ENCODE results near the gene EMILIN2.
"Not testable (repeated sequence)": the region's sequence is repeated elsewhere in the genome, so short reads cannot be mapped to it uniquely, and the experiment has no call there.

EMILIN2 gene

GRCh38 chr18:2857491-2858131, 10.8 kb downstream of the EMILIN2 start:
- no peaks in the 10 kb centered on the region for H3K36me3 ChIP-seq (ENCODE audit: control insufficient read depth, insufficient read depth, low read length)
- no peaks in the 10 kb centered on the region for H3K27me3 ChIP-seq (ENCODE audit: control insufficient read depth, insufficient read depth, low read length)
- no peak overlapping the region for H3K4me3 ChIP-seq (ENCODE audit: low read depth, low read length)
- H3K9ac ChIP-seq (ENCODE audit: low read depth, low read length), result no peak overlapping the region
- peaks cover 2% of the 10 kb centered on the region for H3K4me1 ChIP-seq (ENCODE audit: control insufficient read depth, insufficient read depth, low read length)
- H3K9me3 ChIP-seq (ENCODE audit: control insufficient read depth, insufficient read depth, low read length), result no peaks in the 10 kb centered on the region

GRCh38 chr18:2860397-2860796, 13.6 kb downstream of the EMILIN2 start:
- H3K27me3 ChIP-seq (ENCODE audit: control insufficient read depth, insufficient read depth, low read length); H3K4me3 ChIP-seq (ENCODE audit: low read depth, low read length); H3K9ac ChIP-seq (ENCODE audit: low read depth, low read length); H3K36me3 ChIP-seq (ENCODE audit: control insufficient read depth, insufficient read depth, low read length); H3K9me3 ChIP-seq (ENCODE audit: control insufficient read depth, insufficient read depth, low read length); H3K4me1 ChIP-seq (ENCODE audit: control insufficient read depth, insufficient read depth, low read length): not testable (repeated sequence)

- H3K36me3 ChIP-seq (ENCODE audit: control insufficient read depth, insufficient read depth, low read length); H3K4me1 ChIP-seq (ENCODE audit: control insufficient read depth, insufficient read depth, low read length); H3K9ac ChIP-seq (ENCODE audit: low read depth, low read length); H3K4me3 ChIP-seq (ENCODE audit: low read depth, low read length); H3K9me3 ChIP-seq (ENCODE audit: control insufficient read depth, insufficient read depth, low read length); H3K27me3 ChIP-seq (ENCODE audit: control insufficient read depth, insufficient read depth, low read length): not testable (repeated sequence)
Measured at GRCh38 chr18:2863997-2864396, 17.2 kb downstream of the EMILIN2 start.

GRCh38 chr18:2866465-2866864, 19.7 kb downstream of the EMILIN2 start:
- not testable (repeated sequence) for H3K27me3 ChIP-seq (ENCODE audit: control insufficient read depth, insufficient read depth, low read length); H3K36me3 ChIP-seq (ENCODE audit: control insufficient read depth, insufficient read depth, low read length); H3K4me3 ChIP-seq (ENCODE audit: low read depth, low read length); H3K9me3 ChIP-seq (ENCODE audit: control insufficient read depth, insufficient read depth, low read length); H3K4me1 ChIP-seq (ENCODE audit: control insufficient read depth, insufficient read depth, low read length); H3K9ac ChIP-seq (ENCODE audit: low read depth, low read length)

- H3K36me3 ChIP-seq (ENCODE audit: control insufficient read depth, insufficient read depth, low read length), result no peaks in the 10 kb centered on the region
Measured at GRCh38 chr18:2869207-2869606, 22.4 kb downstream of the EMILIN2 start.

GRCh38 chr18:2871111-2871720, 24.4 kb downstream of the EMILIN2 start:
- no peaks in the 10 kb centered on the region for H3K9me3 ChIP-seq (ENCODE audit: control insufficient read depth, insufficient read depth, low read length)
- no peaks in the 10 kb centered on the region for H3K4me1 ChIP-seq (ENCODE audit: control insufficient read depth, insufficient read depth, low read length)
- H3K27me3 ChIP-seq (ENCODE audit: control insufficient read depth, insufficient read depth, low read length), result no peaks in the 10 kb centered on the region
- no peak overlapping the region for H3K4me3 ChIP-seq (ENCODE audit: low read depth, low read length)
- no peak overlapping the region for H3K9ac ChIP-seq (ENCODE audit: low read depth, low read length)
- no peaks in the 10 kb centered on the region for H3K36me3 ChIP-seq (ENCODE audit: control insufficient read depth, insufficient read depth, low read length)

More at GRCh38 chr18:2869207-2869606, 22.4 kb downstream of the EMILIN2 start:
- H3K4me3 ChIP-seq (ENCODE audit: low read depth, low read length), result no peak overlapping the region
- no peaks in the 10 kb centered on the region for H3K4me1 ChIP-seq (ENCODE audit: control insufficient read depth, insufficient read depth, low read length)
- H3K9me3 ChIP-seq (ENCODE audit: control insufficient read depth, insufficient read depth, low read length), result no peaks in the 10 kb centered on the region
- H3K27me3 ChIP-seq (ENCODE audit: control insufficient read depth, insufficient read depth, low read length), result no peaks in the 10 kb centered on the region
- no peak overlapping the region for H3K9ac ChIP-seq (ENCODE audit: low read depth, low read length)

- Histone ChIP-seq H3K4me1 (ENCODE audit: control insufficient read depth, insufficient read depth, low read length) (no peaks in the 10 kb centered on the region), H3K36me3 (ENCODE audit: control insufficient read depth, insufficient read depth, low read length) (no peaks in the 10 kb centered on the region), H3K27me3 (ENCODE audit: control insufficient read depth, insufficient read depth, low read length) (no peaks in the 10 kb centered on the region), H3K9me3 (ENCODE audit: control insufficient read depth, insufficient read depth, low read length) (no peaks in the 10 kb centered on the region), H3K9ac (ENCODE audit: low read depth, low read length) (no peak overlapping the region), H3K4me3 (ENCODE audit: low read depth, low read length) (no peak overlapping the region)
Measured at GRCh38 chr18:2872095-2872494, 25.3 kb downstream of the EMILIN2 start.

GRCh38 chr18:2874765-2875164, 28.0 kb downstream of the EMILIN2 start:
- no peak overlapping the region for H3K4me3 ChIP-seq (ENCODE audit: low read depth, low read length)
- no peaks in the 10 kb centered on the region for H3K4me1 ChIP-seq (ENCODE audit: control insufficient read depth, insufficient read depth, low read length)
- no peak overlapping the region for H3K9ac ChIP-seq (ENCODE audit: low read depth, low read length)

GRCh38 chr18:2878656-2879330, 32.0 kb downstream of the EMILIN2 start:
- Histone ChIP-seq H3K4me1 (ENCODE audit: control insufficient read depth, insufficient read depth, low read length) (no peaks in the 10 kb centered on the region), H3K9me3 (ENCODE audit: control insufficient read depth, insufficient read depth, low read length) (no peaks in the 10 kb centered on the region), H3K9ac (ENCODE audit: low read depth, low read length) (no peak overlapping the region), H3K4me3 (ENCODE audit: low read depth, low read length) (no peak overlapping the region), H3K36me3 (ENCODE audit: control insufficient read depth, insufficient read depth, low read length) (no peaks in the 10 kb centered on the region), H3K27me3 (ENCODE audit: control insufficient read depth, insufficient read depth, low read length) (no peaks in the 10 kb centered on the region)

More at GRCh38 chr18:2874765-2875164, 28.0 kb downstream of the EMILIN2 start:
- H3K36me3 ChIP-seq (ENCODE audit: control insufficient read depth, insufficient read depth, low read length), result no peaks in the 10 kb centered on the region
- H3K27me3 ChIP-seq (ENCODE audit: control insufficient read depth, insufficient read depth, low read length), result no peaks in the 10 kb centered on the region
- no peaks in the 10 kb centered on the region for H3K9me3 ChIP-seq (ENCODE audit: control insufficient read depth, insufficient read depth, low read length)

GRCh38 chr18:2879889-2880288, 33.1 kb downstream of the EMILIN2 start:
- H3K4me1 ChIP-seq (ENCODE audit: control insufficient read depth, insufficient read depth, low read length), result no peaks in the 10 kb centered on the region
- no peak overlapping the region for H3K9ac ChIP-seq (ENCODE audit: low read depth, low read length)
- no peaks in the 10 kb centered on the region for H3K27me3 ChIP-seq (ENCODE audit: control insufficient read depth, insufficient read depth, low read length)
- H3K36me3 ChIP-seq (ENCODE audit: control insufficient read depth, insufficient read depth, low read length), result no peaks in the 10 kb centered on the region
- no peaks in the 10 kb centered on the region for H3K9me3 ChIP-seq (ENCODE audit: control insufficient read depth, insufficient read depth, low read length)
- no peak overlapping the region for H3K4me3 ChIP-seq (ENCODE audit: low read depth, low read length)

GRCh38 chr18:2880473-2880872, 33.7 kb downstream of the EMILIN2 start:
- Histone ChIP-seq H3K9me3 (ENCODE audit: control insufficient read depth, insufficient read depth, low read length) (no peaks in the 10 kb centered on the region), H3K4me3 (ENCODE audit: low read depth, low read length) (no peak overlapping the region), H3K9ac (ENCODE audit: low read depth, low read length) (no peak overlapping the region), H3K27me3 (ENCODE audit: control insufficient read depth, insufficient read depth, low read length) (no peaks in the 10 kb centered on the region), H3K4me1 (ENCODE audit: control insufficient read depth, insufficient read depth, low read length) (no peaks in the 10 kb centered on the region), H3K36me3 (ENCODE audit: control insufficient read depth, insufficient read depth, low read length) (no peaks in the 10 kb centered on the region)

Data from iPS-15b (cell line).